Skeletal muscle tissue (tissue), 4 donors: ENCODE measurements around the gene ANKMY2. TPM values are rescaled to one million over a fixed set of nuclear protein-coding genes. Genes with fewer than 3 reads are reported as not detected.
"Not testable (repeated sequence)": the region's sequence is repeated elsewhere in the genome, so short reads cannot be mapped to it uniquely, and the experiment has no call there.

Experiments
- H3K27ac ChIP-seq: one replicate; pipeline ENCODE4 v1.7.0; 2013; ENCODE audit warnings: mild to moderate bottlenecking, low read depth, low read length, inconsistent platforms
- H3K27me3 ChIP-seq, 3 donors: one replicate each; pipeline ENCODE4 v1.7.0; 2013; ENCODE audit warnings: low read length in 3 of 3; ENCODE audit not compliant: control insufficient read depth in 3 of 3, insufficient read depth in 3 of 3
- H3K36me3 ChIP-seq, 3 donors: one replicate each; pipeline ENCODE4 v1.7.0; 2013; ENCODE audit warnings: low read length in 3 of 3; ENCODE audit not compliant: control insufficient read depth in 3 of 3, insufficient read depth in 3 of 3
- H3K4me1 ChIP-seq, 3 donors: one replicate each; pipeline ENCODE4 v1.7.0; 2013; ENCODE audit warnings: low read length in 3 of 3, mild to moderate bottlenecking in 3 of 3; ENCODE audit not compliant: control insufficient read depth in 3 of 3, insufficient read depth in 3 of 3
- H3K4me3 ChIP-seq, 3 donors: one replicate each; pipeline ENCODE4 v1.7.0; 2013; ENCODE audit warnings: low read length in 3 of 3
- H3K9ac ChIP-seq, 3 donors: one replicate each; pipeline ENCODE4 v1.7.0; 2013; ENCODE audit warnings: low read length in 3 of 3, mild to moderate bottlenecking in 3 of 3, moderate library complexity in 2 of 3, low read depth in 1 of 3
- H3K9me3 ChIP-seq, 3 donors: one replicate each; pipeline ENCODE4 v1.7.0; 2013; ENCODE audit warnings: low read length in 3 of 3; ENCODE audit not compliant: control insufficient read depth in 3 of 3
- total RNA-seq: library from RNA; depleted of rRNA; stranded (reverse); fragments of >200 nt; gene quantifications from one replicate; pipeline ENCODE4 v1.2.3, GENCODE V29; 2014
- donor health status: Osteomylitis.

ANKMY2 gene
- total RNA-seq, 1 donor from 2014 or later = 30.3 TPM

DNA sequence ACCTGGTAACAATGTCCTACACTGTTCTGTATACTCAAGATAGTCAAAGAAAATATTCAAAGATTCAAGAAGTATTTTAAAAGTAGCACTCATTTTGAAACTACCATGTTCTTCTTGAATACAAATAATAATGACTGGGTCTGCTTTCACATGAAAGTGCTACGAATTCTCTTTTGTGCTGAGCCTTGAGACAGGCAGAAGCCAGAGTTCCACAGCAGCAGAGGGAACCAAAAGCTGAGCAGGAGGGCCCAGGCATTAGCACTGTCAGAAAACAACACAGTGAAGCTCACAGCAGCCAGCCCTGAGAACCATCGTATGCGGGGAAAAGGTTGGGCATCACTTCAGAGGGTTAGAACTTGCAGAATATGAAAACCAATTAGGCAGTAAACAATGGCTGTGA, 38.9 kb downstream of the ANKMY2 start:
- H3K9me3 ChIP-seq = no peaks in the 10 kb centered on the region
- peaks cover 14 to 52% (median 49%) of the 10 kb centered on the region in 3 donors for H3K36me3 ChIP-seq
- no peak overlapping the region for H3K4me3 ChIP-seq

GRCh38 chr7:16604054-16604453, 41.5 kb downstream of the ANKMY2 start:
- no peak overlapping the region for H3K9ac ChIP-seq
- H3K4me1 ChIP-seq = no peaks in the 10 kb centered on the region
- H3K9me3 ChIP-seq = no peaks in the 10 kb centered on the region
- no peaks in the 10 kb centered on the region for H3K27me3 ChIP-seq
- H3K4me3 ChIP-seq = no peak overlapping the region
- no peak overlapping the region for H3K27ac ChIP-seq
- peaks cover 15 to 61% (median 59%) of the 10 kb centered on the region in 3 donors for H3K36me3 ChIP-seq

More for the DNA sequence above, 38.9 kb downstream of the ANKMY2 start:
- H3K27me3 ChIP-seq = no peaks in the 10 kb centered on the region
- no peak overlapping the region for H3K27ac ChIP-seq
- H3K4me1 ChIP-seq = no peaks in the 10 kb centered on the region
- no peak overlapping the region for H3K9ac ChIP-seq

- no peak overlapping the region for H3K9ac ChIP-seq
- no peaks in the 10 kb centered on the region for H3K4me1 ChIP-seq
- no peaks in the 10 kb centered on the region for H3K9me3 ChIP-seq
- no peak overlapping the region for H3K27ac ChIP-seq
- H3K27me3 ChIP-seq = no peaks in the 10 kb centered on the region
- H3K4me3 ChIP-seq = no peak overlapping the region
- peaks cover 14 to 60% (median 56%) of the 10 kb centered on the region in 3 donors for H3K36me3 ChIP-seq
Observed at GRCh38 chr7:16603633-16604032, 41.9 kb downstream of the ANKMY2 start.

DNA sequence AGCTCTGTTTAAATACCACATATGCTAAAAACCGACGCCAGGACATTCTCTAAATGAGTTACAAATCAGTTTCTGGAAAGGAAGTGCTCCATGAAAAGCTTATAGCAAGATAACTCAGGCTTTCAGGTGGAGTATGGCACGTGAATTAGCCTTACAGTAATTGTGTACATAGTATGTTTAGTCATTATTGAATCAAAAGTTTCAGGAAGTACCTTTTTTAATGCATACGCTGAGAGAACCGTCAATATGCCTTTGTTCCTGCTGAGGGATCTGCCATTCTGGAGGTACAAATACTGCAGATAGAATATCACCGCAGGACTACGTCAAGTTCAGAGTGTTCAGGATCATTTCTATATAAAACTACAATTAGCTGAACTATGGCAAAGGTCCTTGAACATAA, 45.7 kb downstream of the ANKMY2 start:
- Histone ChIP-seq H3K36me3 (peaks cover 14 to 48% (median 47%) of the 10 kb centered on the region in 3 donors), H3K27ac (no peak overlapping the region), H3K9ac (no peak overlapping the region), H3K27me3 (no peaks in the 10 kb centered on the region), H3K9me3 (no peaks in the 10 kb centered on the region), H3K4me3 (no peak overlapping the region), H3K4me1 (no peaks in the 10 kb centered on the region)

DNA sequence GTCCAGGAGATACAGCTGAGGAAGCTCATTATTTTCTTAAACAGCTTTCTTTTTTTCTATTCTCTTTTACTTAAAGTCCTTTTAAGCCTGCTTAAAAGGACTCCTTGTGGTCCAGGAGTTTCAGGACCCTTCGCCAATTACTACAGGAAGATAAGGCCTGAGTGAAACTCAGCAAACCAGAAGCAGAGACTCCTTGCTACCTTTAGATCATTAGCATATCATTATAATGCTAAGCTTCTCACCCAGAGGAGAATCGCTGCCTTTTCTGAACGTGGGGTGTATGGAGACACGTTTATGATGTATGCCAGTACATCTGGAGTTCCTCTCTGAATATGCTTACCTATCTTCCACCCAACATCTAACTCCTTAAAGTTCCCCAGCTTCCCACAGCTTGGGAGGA, 47.5 kb downstream of the ANKMY2 start:
- Histone ChIP-seq H3K4me3 (no peak overlapping the region), H3K4me1 (no peaks in the 10 kb centered on the region), H3K36me3 (peaks cover 10 to 30% (median 29%) of the 10 kb centered on the region in 3 donors), H3K9me3 (no peaks in the 10 kb centered on the region), H3K9ac (no peak overlapping the region), H3K27me3 (no peaks in the 10 kb centered on the region), H3K27ac (no peak overlapping the region)

DNA sequence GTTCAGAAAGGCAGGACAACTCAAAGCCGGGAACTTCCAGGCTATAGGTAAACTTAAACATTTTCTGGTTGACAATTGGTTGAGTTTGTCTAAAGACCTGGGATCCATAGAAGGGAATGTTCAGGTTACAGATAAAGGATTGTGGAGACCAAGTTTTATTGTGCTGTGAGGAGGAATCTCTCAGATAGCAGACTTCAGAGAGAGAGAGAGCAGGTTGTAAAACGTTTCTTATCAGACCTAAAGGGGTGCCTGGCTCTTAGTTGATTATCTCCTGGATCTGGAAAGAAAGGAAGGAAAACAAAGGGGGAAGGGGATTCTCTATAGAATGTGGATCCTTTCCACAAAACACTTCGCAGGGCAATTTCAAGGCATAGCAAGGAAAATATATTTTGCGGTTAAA, 50.0 kb downstream of the ANKMY2 start:
- not testable (repeated sequence) for H3K4me1 ChIP-seq, H3K27ac ChIP-seq, H3K27me3 ChIP-seq

DNA sequence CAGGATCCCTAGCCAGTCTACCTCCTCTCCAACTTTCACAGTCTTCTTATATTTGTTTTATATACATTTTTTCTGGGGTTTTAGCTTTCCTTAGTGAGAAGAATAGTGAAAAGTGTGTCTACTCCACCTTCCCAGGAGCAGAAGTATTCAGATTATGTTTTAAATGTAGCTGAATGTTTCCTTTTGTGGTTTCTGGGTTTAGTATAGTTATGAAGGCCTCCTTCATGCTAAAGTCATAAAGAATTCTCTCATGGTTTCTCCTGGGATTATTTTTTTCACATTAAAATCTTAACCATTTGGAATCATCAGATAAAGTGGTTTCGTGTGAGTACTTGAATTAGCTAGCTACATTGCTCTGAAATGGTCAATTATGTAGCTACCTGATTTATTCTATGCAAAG, 50.9 kb downstream of the ANKMY2 start:
- Histone ChIP-seq H3K27ac (no peak overlapping the region), H3K27me3 (no peaks in the 10 kb centered on the region), H3K4me3 (no peak overlapping the region), H3K36me3 (peaks cover 0 to 1% (median under 1%) of the 10 kb centered on the region in 3 donors), H3K9ac (no peak overlapping the region), H3K4me1 (peaks cover 0 to 4% (median 0%) of the 10 kb centered on the region in 3 donors), H3K9me3 (no peaks in the 10 kb centered on the region)

More for the DNA sequence above, 50.0 kb downstream of the ANKMY2 start:
- not testable (repeated sequence) for H3K9ac ChIP-seq, H3K36me3 ChIP-seq, H3K4me3 ChIP-seq, H3K9me3 ChIP-seq

GRCh38 chr7:16594061-16594460, 51.5 kb downstream of the ANKMY2 start:
- H3K27me3 ChIP-seq = no peaks in the 10 kb centered on the region
- no peaks in the 10 kb centered on the region for H3K9me3 ChIP-seq
- H3K4me1 ChIP-seq = peaks cover 0 to 4% (median 0%) of the 10 kb centered on the region in 3 donors
- H3K27ac ChIP-seq = no peak overlapping the region
- H3K9ac ChIP-seq = no peak overlapping the region
- H3K36me3 ChIP-seq = no peaks in the 10 kb centered on the region
- no peak overlapping the region for H3K4me3 ChIP-seq

GRCh38 chr7:16592395-16592794, 53.2 kb downstream of the ANKMY2 start:
- Histone ChIP-seq H3K9ac (no peak overlapping the region), H3K36me3 (no peaks in the 10 kb centered on the region), H3K27me3 (no peaks in the 10 kb centered on the region), H3K4me3 (no peak overlapping the region), H3K9me3 (no peaks in the 10 kb centered on the region), H3K4me1 (peaks cover 6 to 9% (median 8%) of the 10 kb centered on the region in 3 donors), H3K27ac (no peak overlapping the region)

- Histone ChIP-seq H3K4me3 (no peak overlapping the region), H3K27ac (no peak overlapping the region), H3K9ac (no peak overlapping the region), H3K27me3 (no peaks in the 10 kb centered on the region), H3K36me3 (no peaks in the 10 kb centered on the region), H3K4me1 (peaks cover 6 to 10% (median 9%) of the 10 kb centered on the region in 3 donors), H3K9me3 (no peaks in the 10 kb centered on the region)
Observed at GRCh38 chr7:16590424-16590823, 55.1 kb downstream of the ANKMY2 start.

- Histone ChIP-seq H3K4me3 (no peak overlapping the region), H3K4me1 (peaks cover 6 to 10% (median 9%) of the 10 kb centered on the region in 3 donors), H3K9me3 (no peaks in the 10 kb centered on the region), H3K27ac (no peak overlapping the region), H3K36me3 (no peaks in the 10 kb centered on the region), H3K27me3 (no peaks in the 10 kb centered on the region), H3K9ac (no peak overlapping the region)
Observed at GRCh38 chr7:16589881-16590280, 55.7 kb downstream of the ANKMY2 start.
